H1 (cell line): ENCODE data around the gene ASXL1. TPM values are rescaled to one million over a fixed set of nuclear protein-coding genes. Genes with fewer than 3 reads are reported as not detected.

Experiments
- CTCF ChIA-PET: fragments of 300-600 bp; sonication (Branson Sonifier 250); formaldehyde crosslinking; loops from one replicate; lab custom pipeline; 2021; ENCODE audit not compliant: partially characterized antibody; lab: Charles Lee
- POLR2A ChIA-PET: fragments of 300-600 bp; sonication (Branson Sonifier 250); formaldehyde crosslinking; loops from one replicate; lab custom pipeline; 2021; ENCODE audit warnings: inconsistent platforms; ENCODE audit not compliant: partially characterized antibody; lab: Charles Lee
- DNase-seq, 2 experiments: peaks; one replicate each; pipeline versions ENCODE4 v3.0.0 to v3.0.0-alpha.2; 2010 to 2022; ENCODE audit warnings: low spot score in 2 of 2, low read depth in 1 of 2, mixed read lengths in 1 of 2
- FAIRE-seq: peaks from 2 replicates; lab custom pipeline; 2011; peaks lifted over from hg19 to GRCh38; lab: Jason Lieb, UNC
- H2AFZ ChIP-seq: 2 replicates; pipeline ENCODE4 v1.8.1; 2012; ENCODE audit warnings: low read length, inconsistent platforms
- H2AK5ac ChIP-seq: 2 replicates; pipeline ENCODE4 v1.6.1; 2013; ENCODE audit warnings: low read depth, low read length
- H2BK120ac ChIP-seq: replicated peaks from 2 replicates; pipeline ENCODE3; 2013; ENCODE audit warnings: low read depth, low read length, inconsistent platforms
- H2BK12ac ChIP-seq: 2 replicates; pipeline ENCODE4 v1.6.1; 2013; ENCODE audit warnings: low read depth, low read length
- H2BK15ac ChIP-seq: 2 replicates; pipeline ENCODE4 v1.6.1; 2013; ENCODE audit warnings: low read length
- H2BK20ac ChIP-seq: 2 replicates; pipeline ENCODE4 v1.6.1; 2013; ENCODE audit warnings: low read length
- H2BK5ac ChIP-seq: 2 replicates; pipeline ENCODE4 v1.6.1; 2013; ENCODE audit warnings: low read depth, low read length
- H3K14ac ChIP-seq: 2 replicates; pipeline ENCODE4 v1.6.1; 2013; ENCODE audit warnings: inconsistent platforms; ENCODE audit not compliant: insufficient read length
- H3K18ac ChIP-seq: 2 replicates; pipeline ENCODE4 v1.6.1; 2013; ENCODE audit warnings: low read length; ENCODE audit errors: extremely low read depth
- H3K23ac ChIP-seq: 2 replicates; pipeline ENCODE4 v1.6.1; 2013; ENCODE audit warnings: inconsistent platforms; ENCODE audit not compliant: insufficient read length
- H3K23me2 ChIP-seq: 2 replicates; pipeline ENCODE4 v1.6.1; 2013; ENCODE audit warnings: low read depth, low read length
- H3K27ac ChIP-seq: 2 replicates; pipeline ENCODE4 v1.6.1; 2011; ENCODE audit warnings: low read depth, low read length, inconsistent platforms
- H3K27me3 ChIP-seq, 4 experiments: replicated peaks in 1 of 4; 1 replicate in 1 of 4; 2 replicates in 3 of 4; pipeline versions ENCODE4 v1.6.1 to v1.8.1; 2011 to 2013; ENCODE audit warnings: low read length in 3 of 4, mild to moderate bottlenecking in 3 of 4, inconsistent platforms in 2 of 4, mixed read lengths in 2 of 4, moderate library complexity in 1 of 4; ENCODE audit not compliant: control insufficient read depth in 3 of 4, insufficient read depth in 3 of 4; ENCODE audit errors: extremely low read depth in 1 of 4
- H3K36me3 ChIP-seq, 4 experiments: 2 replicates each; pipeline versions ENCODE4 v1.6.1 to v1.8.1; 2011 to 2013; ENCODE audit warnings: mild to moderate bottlenecking in 4 of 4, low read length in 3 of 4, moderate library complexity in 2 of 4, control low read depth in 1 of 4, inconsistent platforms in 1 of 4; ENCODE audit not compliant: insufficient read depth in 4 of 4, control insufficient read depth in 2 of 4
- H3K4ac ChIP-seq: replicated peaks from 2 replicates; pipeline ENCODE3; 2013; ENCODE audit warnings: low read length, low read depth, mixed read lengths, inconsistent platforms; ENCODE audit not compliant: insufficient read length
- H3K4me1 ChIP-seq, 4 experiments: replicated peaks in 1 of 4; 1 replicate in 1 of 4; 2 replicates in 3 of 4; pipeline versions ENCODE4 v1.6.1 to v1.8.1; 2011 to 2013; ENCODE audit warnings: low read length in 3 of 4, inconsistent platforms in 2 of 4, mixed read lengths in 1 of 4; ENCODE audit not compliant: insufficient read depth in 4 of 4, control insufficient read depth in 3 of 4
- H3K4me2 ChIP-seq, 2 experiments: 2 replicates each; pipeline versions ENCODE4 v1.6.1 to v1.8.1; 2011 to 2013; ENCODE audit warnings: low read depth in 2 of 2, low read length in 2 of 2, control low read depth in 1 of 2, inconsistent platforms in 1 of 2, mild to moderate bottlenecking in 1 of 2; ENCODE audit not compliant: insufficient read depth in 1 of 2
- H3K4me3 ChIP-seq, 4 experiments: fragments of 200-600, 300-600 bp in 1 of 4; sonication (generic), shearing (Covaris generic), sonication (Bioruptor Twin) in 1 of 4; 2 replicates each; pipeline versions ENCODE4 v1.5.1 to v1.8.1; 2011 to 2016; ENCODE audit warnings: low read length in 4 of 4, low read depth in 3 of 4, control low read depth in 2 of 4, inconsistent platforms in 2 of 4, mild to moderate bottlenecking in 2 of 4, mixed read lengths in 1 of 4, moderate library complexity in 1 of 4; ENCODE audit not compliant: insufficient read depth in 2 of 4; ENCODE audit errors: extremely low read depth in 1 of 4
- H3K56ac ChIP-seq: replicated peaks from 2 replicates; pipeline ENCODE3; 2013; ENCODE audit warnings: low read depth, mild to moderate bottlenecking, mixed read lengths, low read length, inconsistent platforms; ENCODE audit not compliant: insufficient read length
- H3K79me1 ChIP-seq: 2 replicates; pipeline ENCODE4 v1.6.1; 2013; ENCODE audit warnings: low read depth, low read length, control low read depth
- H3K79me2 ChIP-seq, 2 experiments: 2 replicates each; pipeline versions ENCODE4 v1.6.1 to v1.8.1; 2012 to 2013; ENCODE audit warnings: low read length in 2 of 2, mild to moderate bottlenecking in 2 of 2, inconsistent platforms in 1 of 2; ENCODE audit not compliant: insufficient read depth in 2 of 2, control insufficient read depth in 1 of 2
- H3K9ac ChIP-seq, 4 experiments: replicated peaks in 1 of 4; 1 replicate in 1 of 4; 2 replicates in 3 of 4; pipeline versions ENCODE4 v1.6.1 to v1.8.1; 2011 to 2013; ENCODE audit warnings: low read depth in 3 of 4, low read length in 3 of 4, control low read depth in 2 of 4, mild to moderate bottlenecking in 2 of 4, moderate library complexity in 2 of 4, inconsistent platforms in 1 of 4; ENCODE audit errors: extremely low read depth in 1 of 4
- H3K9me3 ChIP-seq, 2 experiments: 2 replicates each; pipeline versions ENCODE4 v1.6.1 to v1.8.1; 2012 to 2013; ENCODE audit warnings: mild to moderate bottlenecking in 2 of 2, moderate library complexity in 2 of 2, control low read depth in 1 of 2, inconsistent platforms in 1 of 2, low read depth in 1 of 2, low read length in 1 of 2, mixed read lengths in 1 of 2; ENCODE audit not compliant: insufficient read depth in 2 of 2
- H4K20me1 ChIP-seq, 2 experiments: replicated peaks in 1 of 2; 2 replicates each; pipeline versions ENCODE3 to v1.8.1; 2011 to 2013; ENCODE audit warnings: inconsistent platforms in 2 of 2, low read length in 2 of 2, mild to moderate bottlenecking in 1 of 2; ENCODE audit not compliant: insufficient read depth in 2 of 2, control insufficient read depth in 1 of 2
- H4K5ac ChIP-seq: 2 replicates; pipeline ENCODE4 v1.6.1; 2013; ENCODE audit warnings: low read length, low read depth, mixed read lengths, inconsistent platforms; ENCODE audit not compliant: insufficient read length
- H4K8ac ChIP-seq: 2 replicates; pipeline ENCODE4 v1.8.0; 2013; ENCODE audit warnings: mild to moderate bottlenecking, moderate library complexity, low read length, inconsistent platforms; ENCODE audit not compliant: insufficient read depth; ENCODE audit errors: extremely low read depth
- H4K91ac ChIP-seq: replicated peaks from 2 replicates; pipeline ENCODE3; 2013; ENCODE audit warnings: low read length, mixed read lengths, inconsistent platforms; ENCODE audit not compliant: insufficient read length
- BRCA1 ChIP-seq: IDR thresholded peaks from 2 replicates; pipeline ENCODE4 v1.6.1; 2012; ENCODE audit warnings: low read depth, low read length, improper control_type of control experiment
- CEBPB ChIP-seq: IDR thresholded peaks from 2 replicates; pipeline ENCODE4 v1.6.1; 2012; ENCODE audit warnings: low read depth, low read length
- CHD1 ChIP-seq: IDR thresholded peaks from 2 replicates; pipeline ENCODE4 v1.6.1; 2012; ENCODE audit warnings: low read depth, low read length, improper control_type of control experiment
- CHD2 ChIP-seq: IDR thresholded peaks from 2 replicates; pipeline ENCODE4 v1.6.1; 2012; ENCODE audit warnings: low read length, improper control_type of control experiment
- CREB1 ChIP-seq: IDR thresholded peaks from 2 replicates; pipeline ENCODE4 v1.6.1; 2012; ENCODE audit warnings: inconsistent platforms
- EGR1 ChIP-seq: IDR thresholded peaks from 2 replicates; pipeline ENCODE4 v1.6.1; 2011; ENCODE audit warnings: low read depth, low read length, borderline replicate concordance
- GABPA ChIP-seq: IDR thresholded peaks from 2 replicates; pipeline ENCODE4 v1.6.1; 2011; ENCODE audit warnings: mild to moderate bottlenecking, low read length, moderate library complexity, borderline replicate concordance; ENCODE audit not compliant: insufficient read depth
- JUN ChIP-seq: IDR thresholded peaks from 2 replicates; pipeline ENCODE4 v1.6.1; 2011; ENCODE audit warnings: low read depth, mild to moderate bottlenecking, improper control_type of control experiment, low read length
- KDM4A ChIP-seq: IDR thresholded peaks from one replicate; pipeline ENCODE4 v1.7.1; 2012; ENCODE audit warnings: low read depth, mild to moderate bottlenecking, moderate library complexity, low read length, inconsistent platforms; ENCODE audit not compliant: severe bottlenecking
- KDM5A ChIP-seq: fragments of 200-600 bp; IDR thresholded peaks from 2 replicates; pipeline ENCODE4 v1.7.1; 2012; ENCODE audit warnings: mild to moderate bottlenecking, low read length, inconsistent platforms, mixed read lengths
- POLR2AphosphoS5 ChIP-seq: IDR thresholded peaks from 2 replicates; pipeline ENCODE4 v1.6.1; 2011; ENCODE audit warnings: low read depth, low read length
- SIN3A ChIP-seq, 2 experiments: IDR thresholded peaks in 1 of 2; conservative IDR thresholded peaks in 1 of 2; 2 replicates each; pipeline ENCODE4 v1.6.1; 2011 to 2012; ENCODE audit warnings: low read length in 2 of 2, improper control_type of control experiment in 1 of 2, low read depth in 1 of 2, mild to moderate bottlenecking in 1 of 2
- SP1 ChIP-seq: IDR thresholded peaks from 2 replicates; pipeline ENCODE4 v1.6.1; 2011; ENCODE audit warnings: low read depth, low read length
- SUZ12 ChIP-seq: fragments of 200-600 bp; sonication (generic); IDR thresholded peaks from 2 replicates; pipeline ENCODE4 v1.6.1; 2012; ENCODE audit warnings: mild to moderate bottlenecking, inconsistent platforms, low read length, moderate library complexity, mixed read lengths
- TAF7 ChIP-seq: optimal IDR thresholded peaks from 2 replicates; pipeline ENCODE3; 2011; ENCODE audit warnings: low read depth, mild to moderate bottlenecking, inconsistent platforms, low read length, moderate library complexity, borderline replicate concordance
- WGBS, 2 experiments: shearing (Covaris generic) in 1 of 2; methylation state at CpG; one replicate each; pipeline versions ENCODE4 v1.1.6 to v1.1.7; 2013 to 2015; ENCODE audit warnings: low lambda C conversion rate in 2 of 2, mixed read lengths in 2 of 2, inconsistent platforms in 1 of 2, low coverage in 1 of 2, missing lambda C conversion rate in 1 of 2; ENCODE audit not compliant: insufficient replicate concordance in 2 of 2, insufficient coverage in 1 of 2, insufficient read length in 1 of 2; ENCODE audit errors: extremely low coverage in 1 of 2, missing lambda C conversion rate in 1 of 2; 5-methylcytosine and 5-hydroxymethylcytosine counted together
- polyA plus RNA-seq, 7 experiments: library from polyadenylated mRNA; depleted of rRNA in 3 of 7; stranded (reverse) in 5 of 7; unstranded in 2 of 7; fragments of >200 nt in 5 of 7; fragments of 200-250 nt in 2 of 7; gene quantifications; 1 replicate in 5 of 7; 2 replicates in 1 of 7; 4 replicates in 1 of 7; pipeline versions ENCODE4 v1.2.1 to v1.2.3, GENCODE V29; 2011 to 2013; ENCODE audit warnings: missing spikeins in 2 of 7, mixed read lengths in 2 of 7
- total RNA-seq: library from RNA; stranded (reverse); fragmentation: NEBNext Ultra II Directional; extraction: Animal tissue kit (Norgen Biotek cat#: 25700); gene quantifications from 2 replicates; pipeline ENCODE4 v1.2.1, GENCODE V29; 2021

The ASXL1 gene
- total and polyA plus RNA-seq, 2 of the 8 experiments (the other 6 are each of a cell fraction or from before 2014, with no cell fraction given): 10.6 to 26.5 TPM

DNA sequence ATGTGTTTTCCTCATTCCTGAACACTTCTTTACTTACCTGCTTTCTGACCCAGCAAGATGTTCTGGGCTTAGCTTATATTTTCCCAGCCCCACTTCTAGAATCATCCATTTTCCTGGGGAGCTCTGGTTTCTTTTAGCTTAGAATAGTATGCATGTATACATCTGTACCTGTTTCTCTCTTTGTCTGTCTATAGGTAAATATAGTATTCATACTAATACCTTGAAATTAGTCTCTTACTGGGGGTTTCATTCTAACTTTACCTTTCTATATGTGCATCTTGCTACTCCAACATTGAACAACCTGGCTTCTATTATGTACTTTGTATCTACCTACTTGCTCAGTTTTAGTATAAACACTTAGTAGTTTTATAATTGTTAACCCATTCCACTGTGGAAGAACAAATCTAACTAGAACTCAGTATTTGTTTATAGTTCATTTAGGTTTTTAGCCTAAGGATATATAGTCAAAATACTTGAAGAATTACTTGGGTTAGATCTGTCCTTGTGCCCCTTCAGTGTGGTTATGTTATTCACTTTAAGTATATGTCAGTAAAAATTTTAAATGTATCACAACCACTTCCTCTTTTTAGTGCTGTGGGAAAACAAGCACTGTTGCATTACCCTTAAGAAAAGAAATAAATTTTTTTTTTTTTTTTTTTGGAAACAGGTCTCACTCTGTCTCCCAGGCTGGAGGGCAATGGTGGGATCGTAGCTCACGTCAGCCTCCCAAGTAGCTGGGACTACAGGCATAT is 54.0 kb downstream of the ASXL1 start:
- no peak for DNase-seq
- Histone ChIP-seq H3K56ac (no peak overlapping the region), H3K36me3 (no peaks in the 10 kb centered on the region), H3K18ac (no peak overlapping the region), H3K27me3 (no peaks in the 10 kb centered on the region), H2BK120ac (no peak overlapping the region), H2BK5ac (no peak overlapping the region), H2BK15ac (no peak overlapping the region), H4K8ac (no peak overlapping the region), H3K79me2 (no peaks in the 10 kb centered on the region), H3K27ac (no peak overlapping the region), H2AK5ac (no peak overlapping the region), H2AFZ (no peak overlapping the region), H4K91ac (no peak overlapping the region), H4K5ac (no peak overlapping the region), H3K79me1 (no peaks in the 10 kb centered on the region), H2BK20ac (no peak overlapping the region), H3K4me1 (no peaks in the 10 kb centered on the region; a peak in 1 of 7 replicates), H3K14ac (no peak overlapping the region), H3K23me2 (no peaks in the 10 kb centered on the region), H4K20me1 (peaks cover 2% of the 10 kb centered on the region in 2 experiments), H2BK12ac (no peak overlapping the region), H3K9ac (no peak overlapping the region), H3K4me2 (no peak overlapping the region), H3K23ac (no peak overlapping the region), H3K9me3 (no peaks in the 10 kb centered on the region), H3K4ac (no peak overlapping the region), H3K4me3 (no peak overlapping the region)
- CTCF ChIA-PET: no interaction called here
- POLR2A ChIA-PET: no interaction called here
- FAIRE-seq: no peak
- WGBS, 2 experiments: 81% methylated on average over 2 of the region's 2 CpGs; no CpG with 5 or more reads in 1 of the 2 experiments
- TF ChIP-seq SP1: no peak
- no peak for TF ChIP-seq CREB1
- TF ChIP-seq POLR2AphosphoS5: no peak
- TF ChIP-seq KDM5A: no peak
- no peak for TF ChIP-seq GABPA
- TF ChIP-seq BRCA1: no peak
- no peak for TF ChIP-seq SUZ12
- TF ChIP-seq TAF7: no peak
- no peak for TF ChIP-seq EGR1
- TF ChIP-seq KDM4A: no peak
- no peak for TF ChIP-seq JUN
- no peak for TF ChIP-seq CHD1
- TF ChIP-seq CEBPB: no peak
- TF ChIP-seq SIN3A (conservative IDR thresholded peaks at IDR 0.05 in 1 of 2, IDR thresholded peaks at IDR 0.05 in 1 of 2; ENCODE audit: low read depth in 1 of 2, low read length in 2 of 2): no peak
- no peak for TF ChIP-seq CHD2
